Measurements from ENCODE around the gene EXOC3L1.

EXOC3L1 gene

GRCh38 chr16:67151431-67152097 is 38.4 kb downstream of the EXOC3L1 start:
- peak in 1 of 2 experiments; percentile 19 for DNase-seq
- TF ChIP-seq POLR2A (IDR thresholded peaks at IDR 0.05; ENCODE audit: low read length) (no peak), GATA1 (IDR thresholded peaks at IDR 0.05; ENCODE audit: low read depth, low read length) (no peak)

- peak in 1 of 2 experiments; percentile 35 for DNase-seq
- TF ChIP-seq GATA1 (IDR thresholded peaks at IDR 0.05; ENCODE audit: low read depth, low read length) (no peak), POLR2A (IDR thresholded peaks at IDR 0.05; ENCODE audit: low read length) (no peak)
Measured at GRCh38 chr16:67150833-67151396, 39.0 kb downstream of the EXOC3L1 start, which contains the start of gene B3GNT9. TSS of gene B3GNT9 (minus strand) at chr16:67150998. CDS start at chr16:67150485, 513 bp downstream.

- DNase-seq: peak; percentile 64 to 69
- TF ChIP-seq GATA1 (IDR thresholded peaks at IDR 0.05; ENCODE audit: low read depth, low read length) (no peak), POLR2A (IDR thresholded peaks at IDR 0.05; ENCODE audit: low read length) (no peak)
Measured at GRCh38 chr16:67150047-67150832, 39.7 kb downstream of the EXOC3L1 start.

- DNase-seq: no peak
Measured at GRCh38 chr16:67149276-67150046, 40.5 kb downstream of the EXOC3L1 start.

GRCh38 chr16:67148656-67149275 is 41.2 kb downstream of the EXOC3L1 start:
- TF ChIP-seq POLR2A (IDR thresholded peaks at IDR 0.05; ENCODE audit: low read length): no peak
- TF ChIP-seq GATA1 (IDR thresholded peaks at IDR 0.05; ENCODE audit: low read depth, low read length): no peak

More at GRCh38 chr16:67149276-67150046, 40.5 kb downstream of the EXOC3L1 start:
- no peak for TF ChIP-seq GATA1 (IDR thresholded peaks at IDR 0.05; ENCODE audit: low read depth, low read length)
- TF ChIP-seq POLR2A (IDR thresholded peaks at IDR 0.05; ENCODE audit: low read length): no peak

GRCh38 chr16:67148221-67148620 is 41.7 kb downstream of the EXOC3L1 start:
- DNase-seq: no peak
- no peak for TF ChIP-seq GATA1 (IDR thresholded peaks at IDR 0.05; ENCODE audit: low read depth, low read length)
- TF ChIP-seq POLR2A (IDR thresholded peaks at IDR 0.05; ENCODE audit: low read length): no peak

More at GRCh38 chr16:67148656-67149275, 41.2 kb downstream of the EXOC3L1 start:
- no peak for DNase-seq

GRCh38 chr16:67147437-67148140 is 42.3 kb downstream of the EXOC3L1 start:
- no peak for TF ChIP-seq GATA1 (IDR thresholded peaks at IDR 0.05; ENCODE audit: low read depth, low read length)
- no peak for TF ChIP-seq POLR2A (IDR thresholded peaks at IDR 0.05; ENCODE audit: low read length)
- DNase-seq: no peak

- TF ChIP-seq POLR2A (IDR thresholded peaks at IDR 0.05; ENCODE audit: low read length) (no peak), GATA1 (IDR thresholded peaks at IDR 0.05; ENCODE audit: low read depth, low read length) (no peak)
- DNase-seq: no peak
Measured at GRCh38 chr16:67146523-67147357, 43.2 kb downstream of the EXOC3L1 start.

GRCh38 chr16:67145746-67146145 is 44.2 kb downstream of the EXOC3L1 start:
- TF ChIP-seq POLR2A (IDR thresholded peaks at IDR 0.05; ENCODE audit: low read length) (no peak), GATA1 (IDR thresholded peaks at IDR 0.05; ENCODE audit: low read depth, low read length) (no peak)
- no peak for DNase-seq

- no peak for DNase-seq
- no peak for TF ChIP-seq GATA1 (IDR thresholded peaks at IDR 0.05; ENCODE audit: low read depth, low read length)
- no peak for TF ChIP-seq POLR2A (IDR thresholded peaks at IDR 0.05; ENCODE audit: low read length)
Measured at GRCh38 chr16:67144943-67145342, 45.0 kb downstream of the EXOC3L1 start.

GRCh38 chr16:67142342-67142741 is 47.6 kb downstream of the EXOC3L1 start:
- no peak for DNase-seq
- no peak for TF ChIP-seq POLR2A (IDR thresholded peaks at IDR 0.05; ENCODE audit: low read length)
- no peak for TF ChIP-seq GATA1 (IDR thresholded peaks at IDR 0.05; ENCODE audit: low read depth, low read length)

- no peak for TF ChIP-seq GATA1 (IDR thresholded peaks at IDR 0.05; ENCODE audit: low read depth, low read length)
- TF ChIP-seq POLR2A (IDR thresholded peaks at IDR 0.05; ENCODE audit: low read length): no peak
- DNase-seq: no peak
Measured at GRCh38 chr16:67141391-67141790, 48.5 kb downstream of the EXOC3L1 start.
